HepG2 (cell line): Measurements from ENCODE around the gene RSL1D1. TPM values are rescaled to one million over a fixed set of nuclear protein-coding genes. Genes with fewer than 3 reads are reported as not detected.
A peak's percentile ranks its signal among the peaks of the same experiment; 100 is the strongest.

ENCODE experiments used
- ATRX ChIP-seq: sonication (generic); formaldehyde crosslinking; IDR thresholded peaks from 2 replicates; pipeline ENCODE4 v1.4.0; 2020; ENCODE audit warnings: missing genetic modification reagents, borderline replicate concordance
- BRCA1 ChIP-seq: sonication (generic); formaldehyde crosslinking; IDR thresholded peaks from 2 replicates; pipeline ENCODE4 v1.4.0; 2020; ENCODE audit warnings: missing genetic modification reagents
- CREB1 ChIP-seq, 2 experiments: fragments of 450-650 bp in 1 of 2; IDR thresholded peaks; 2 replicates each; pipeline ENCODE4 v1.6.1; 2016 to 2017; ENCODE audit warnings: control low read depth in 1 of 2, mild to moderate bottlenecking in 1 of 2, missing compliant biosample characterization in 1 of 2, missing genetic modification characterization in 1 of 2
- IRX3 ChIP-seq: sonication (generic); formaldehyde crosslinking; IDR thresholded peaks from 2 replicates; pipeline ENCODE4 v1.8.1; 2023; ENCODE audit warnings: mild to moderate bottlenecking, low read depth, missing genetic modification reagents, borderline replicate concordance
- MBNL3 ChIP-seq: fragments of 250-450 bp; sonication (Bioruptor Pico); conservative IDR thresholded peaks from 2 replicates; pipeline ENCODE4 v1.8.0; 2022; ENCODE audit warnings: mild to moderate bottlenecking, inconsistent platforms
- MIER3 ChIP-seq: IDR thresholded peaks from 2 replicates; pipeline ENCODE4 v1.6.1; 2016; ENCODE audit warnings: missing compliant biosample characterization, borderline replicate concordance
- RBM22 ChIP-seq: fragments of 200-400 bp; formaldehyde crosslinking; optimal IDR thresholded peaks from 2 replicates; pipeline ENCODE3; 2017; ENCODE audit warnings: mild to moderate bottlenecking, low read length, moderate library complexity
- SETDB1 ChIP-seq: sonication (generic); formaldehyde crosslinking; IDR thresholded peaks from 2 replicates; pipeline ENCODE4 v1.5.1; 2020; ENCODE audit warnings: missing genetic modification reagents, mild to moderate bottlenecking, borderline replicate concordance
- THYN1 ChIP-seq: sonication (generic); formaldehyde crosslinking; IDR thresholded peaks from 2 replicates; pipeline ENCODE4 v1.8.1; 2023; ENCODE audit warnings: low read depth, mild to moderate bottlenecking, moderate library complexity, missing genetic modification reagents, borderline replicate concordance
- TRIM22 ChIP-seq: fragments of 450-650 bp; IDR thresholded peaks from 2 replicates; pipeline ENCODE4 v1.6.1; 2017
- ZBTB44 ChIP-seq: sonication (generic); formaldehyde crosslinking; IDR thresholded peaks from 2 replicates; pipeline ENCODE4 v1.4.0; 2020; ENCODE audit warnings: missing genetic modification reagents
- ZC3H4 ChIP-seq: sonication (generic); formaldehyde crosslinking; IDR thresholded peaks from 2 replicates; pipeline ENCODE4 v1.4.0; 2020; ENCODE audit warnings: missing genetic modification reagents, borderline replicate concordance
- ZFP1 ChIP-seq: IDR thresholded peaks from 2 replicates; pipeline ENCODE4 v1.6.1; 2016
- ZHX1 ChIP-seq: sonication (generic); formaldehyde crosslinking; IDR thresholded peaks from 2 replicates; pipeline ENCODE4 v1.8.1; 2022; ENCODE audit warnings: low read depth, mild to moderate bottlenecking, missing genetic modification reagents
- ZNF639 ChIP-seq: conservative IDR thresholded peaks from 2 replicates; pipeline ENCODE4 v1.6.1; 2018; ENCODE audit warnings: missing genetic modification reagents
- ZNF773 ChIP-seq: sonication (generic); formaldehyde crosslinking; IDR thresholded peaks from 2 replicates; pipeline ENCODE4 v1.4.0; 2020; ENCODE audit warnings: missing genetic modification reagents, borderline replicate concordance
- ZNF775 ChIP-seq: sonication (generic); formaldehyde crosslinking; IDR thresholded peaks from 2 replicates; pipeline ENCODE4 v1.4.0; 2020; ENCODE audit warnings: missing genetic modification reagents, mild to moderate bottlenecking, moderate library complexity, borderline replicate concordance
- polyA plus RNA-seq, 8 experiments: library from polyadenylated mRNA; depleted of rRNA in 3 of 8; stranded (reverse) in 7 of 8; unstranded in 1 of 8; fragments of >200 nt; fragmentation: Illumina TruSeq in 4 of 8; extraction: Trizol in 4 of 8; gene quantifications; 2 replicates each; pipeline versions ENCODE4 v1.2.1 to v1.2.3, GENCODE V29; 2011 to 2016; ENCODE audit warnings: low read depth in 4 of 8, missing spikeins in 1 of 8, mixed read lengths in 1 of 8; ENCODE audit not compliant: insufficient read depth in 1 of 8
- total RNA-seq, 5 experiments: library from RNA; depleted of rRNA; stranded (reverse); fragments of >200 nt; fragmentation: Illumina TruSeq; extraction: Trizol; gene quantifications; 2 replicates each; pipeline ENCODE4 v1.2.3, GENCODE V29; 2016; ENCODE audit warnings: low read depth in 1 of 5

The RSL1D1 gene
- total and polyA plus RNA-seq, 2 of the 13 experiments (the other 11 are each of a cell fraction or from before 2014, with no cell fraction given): 187 to 343 TPM

- TF ChIP-seq ZHX1 (CRISPR knock-in tag) (no peak), RBM22 (no peak), IRX3 (CRISPR knock-in tag) (no peak), ZNF773 (CRISPR knock-in tag) (no peak), ATRX (CRISPR knock-in tag) (no peak), ZC3H4 (CRISPR knock-in tag) (no peak), MIER3 (CRISPR knock-in tag) (no peak), ZNF639 (no peak), ZBTB44 (CRISPR knock-in tag) (no peak), ZNF775 (CRISPR knock-in tag) (no peak), SETDB1 (CRISPR knock-in tag) (no peak), THYN1 (CRISPR knock-in tag) (no peak), CREB1 (IDR thresholded peaks at IDR 0.05) (0 out of 2 replicates have a peak, but pooled peaks have one; percentile 30), CREB1 (CRISPR knock-in tag; IDR thresholded peaks at IDR 0.05) (no peak), BRCA1 (no peak), TRIM22 (no peak), MBNL3 (no peak), ZFP1 (CRISPR knock-in tag) (no peak)
These were observed 58.7 kb downstream of the RSL1D1 start (continued) for GRCh38 chr16:11792410-11793241.
